ENCODE results near the gene MKRN1.
"Not testable (repeated sequence)": the region's sequence is repeated elsewhere in the genome, so short reads cannot be mapped to it uniquely, and the experiment has no call there.

Gene MKRN1

GRCh38 chr7:140426130-140426529, 53.2 kb downstream of the MKRN1 start:
- no peak overlapping the region for H3K9ac ChIP-seq (ENCODE audit: low read depth, low read length)

GRCh38 chr7:140425718-140426117, 53.6 kb downstream of the MKRN1 start:
- H3K27ac ChIP-seq (ENCODE audit: low read depth, low read length), result no peak overlapping the region

More at GRCh38 chr7:140426130-140426529, 53.2 kb downstream of the MKRN1 start:
- Histone ChIP-seq H3K36me3 (ENCODE audit: control insufficient read depth, insufficient read depth, low read length) (peaks cover 8% of the 10 kb centered on the region), H3K4me1 (ENCODE audit: control insufficient read depth, insufficient read depth, low read length) (no peaks in the 10 kb centered on the region), H3K9me3 (ENCODE audit: control insufficient read depth, insufficient read depth, low read length) (no peaks in the 10 kb centered on the region), H3K27ac (ENCODE audit: low read depth, low read length) (no peak overlapping the region), H3K27me3 (ENCODE audit: control insufficient read depth, insufficient read depth, low read length) (no peaks in the 10 kb centered on the region), H3K4me3 (ENCODE audit: low read depth, low read length) (no peak overlapping the region)

GRCh38 chr7:140423501-140423900, 55.8 kb downstream of the MKRN1 start:
- no peak overlapping the region for H3K9ac ChIP-seq (ENCODE audit: low read depth, low read length)
- no peak overlapping the region for H3K4me3 ChIP-seq (ENCODE audit: low read depth, low read length)
- H3K9me3 ChIP-seq (ENCODE audit: control insufficient read depth, insufficient read depth, low read length), result no peaks in the 10 kb centered on the region
- no peaks in the 10 kb centered on the region for H3K27me3 ChIP-seq (ENCODE audit: control insufficient read depth, insufficient read depth, low read length)
- H3K27ac ChIP-seq (ENCODE audit: low read depth, low read length), result no peak overlapping the region
- no peaks in the 10 kb centered on the region for H3K4me1 ChIP-seq (ENCODE audit: control insufficient read depth, insufficient read depth, low read length)
- peaks cover 8% of the 10 kb centered on the region for H3K36me3 ChIP-seq (ENCODE audit: control insufficient read depth, insufficient read depth, low read length)

More at GRCh38 chr7:140425718-140426117, 53.6 kb downstream of the MKRN1 start:
- Histone ChIP-seq H3K9me3 (ENCODE audit: control insufficient read depth, insufficient read depth, low read length) (no peaks in the 10 kb centered on the region), H3K27me3 (ENCODE audit: control insufficient read depth, insufficient read depth, low read length) (no peaks in the 10 kb centered on the region), H3K36me3 (ENCODE audit: control insufficient read depth, insufficient read depth, low read length) (peaks cover 8% of the 10 kb centered on the region), H3K4me1 (ENCODE audit: control insufficient read depth, insufficient read depth, low read length) (no peaks in the 10 kb centered on the region), H3K4me3 (ENCODE audit: low read depth, low read length) (no peak overlapping the region), H3K9ac (ENCODE audit: low read depth, low read length) (no peak overlapping the region)

- Histone ChIP-seq H3K27me3 (ENCODE audit: control insufficient read depth, insufficient read depth, low read length) (no peaks in the 10 kb centered on the region), H3K9me3 (ENCODE audit: control insufficient read depth, insufficient read depth, low read length) (no peaks in the 10 kb centered on the region)
These were observed 57.8 kb downstream of the MKRN1 start for GRCh38 chr7:140421521-140421920.

GRCh38 chr7:140418653-140419052, 60.7 kb downstream of the MKRN1 start:
- no peak overlapping the region for H3K4me3 ChIP-seq (ENCODE audit: low read depth, low read length)
- H3K27ac ChIP-seq (ENCODE audit: low read depth, low read length), result no peak overlapping the region
- no peaks in the 10 kb centered on the region for H3K36me3 ChIP-seq (ENCODE audit: control insufficient read depth, insufficient read depth, low read length)
- H3K4me1 ChIP-seq (ENCODE audit: control insufficient read depth, insufficient read depth, low read length), result no peaks in the 10 kb centered on the region
- no peak overlapping the region for H3K9ac ChIP-seq (ENCODE audit: low read depth, low read length)
- H3K27me3 ChIP-seq (ENCODE audit: control insufficient read depth, insufficient read depth, low read length), result no peaks in the 10 kb centered on the region
- no peaks in the 10 kb centered on the region for H3K9me3 ChIP-seq (ENCODE audit: control insufficient read depth, insufficient read depth, low read length)

More at GRCh38 chr7:140421521-140421920, 57.8 kb downstream of the MKRN1 start:
- no peak overlapping the region for H3K4me3 ChIP-seq (ENCODE audit: low read depth, low read length)
- H3K27ac ChIP-seq (ENCODE audit: low read depth, low read length), result no peak overlapping the region
- peaks cover 7% of the 10 kb centered on the region for H3K36me3 ChIP-seq (ENCODE audit: control insufficient read depth, insufficient read depth, low read length)
- H3K9ac ChIP-seq (ENCODE audit: low read depth, low read length), result no peak overlapping the region
- no peaks in the 10 kb centered on the region for H3K4me1 ChIP-seq (ENCODE audit: control insufficient read depth, insufficient read depth, low read length)

- H3K27ac ChIP-seq (ENCODE audit: low read depth, low read length); H3K36me3 ChIP-seq (ENCODE audit: control insufficient read depth, insufficient read depth, low read length); H3K27me3 ChIP-seq (ENCODE audit: control insufficient read depth, insufficient read depth, low read length); H3K9ac ChIP-seq (ENCODE audit: low read depth, low read length); H3K9me3 ChIP-seq (ENCODE audit: control insufficient read depth, insufficient read depth, low read length); H3K4me1 ChIP-seq (ENCODE audit: control insufficient read depth, insufficient read depth, low read length); H3K4me3 ChIP-seq (ENCODE audit: low read depth, low read length): not testable (repeated sequence)
These were observed 61.2 kb downstream of the MKRN1 start for GRCh38 chr7:140418156-140418472.

- no peaks in the 10 kb centered on the region for H3K9me3 ChIP-seq (ENCODE audit: control insufficient read depth, insufficient read depth, low read length)
- H3K4me1 ChIP-seq (ENCODE audit: control insufficient read depth, insufficient read depth, low read length), result no peaks in the 10 kb centered on the region
- no peaks in the 10 kb centered on the region for H3K27me3 ChIP-seq (ENCODE audit: control insufficient read depth, insufficient read depth, low read length)
- no peak overlapping the region for H3K27ac ChIP-seq (ENCODE audit: low read depth, low read length)
- H3K36me3 ChIP-seq (ENCODE audit: control insufficient read depth, insufficient read depth, low read length), result peaks cover 5% of the 10 kb centered on the region; the same call in 1 of the 2 replicates
- H3K9ac ChIP-seq (ENCODE audit: low read depth, low read length), result no peak overlapping the region
- no peak overlapping the region for H3K4me3 ChIP-seq (ENCODE audit: low read depth, low read length)
These were observed 61.7 kb downstream of the MKRN1 start for GRCh38 chr7:140417456-140418155.

GRCh38 chr7:140416560-140416959, 62.7 kb downstream of the MKRN1 start:
- Histone ChIP-seq H3K9ac (ENCODE audit: low read depth, low read length) (no peak overlapping the region), H3K36me3 (ENCODE audit: control insufficient read depth, insufficient read depth, low read length) (peaks cover 9% of the 10 kb centered on the region), H3K27ac (ENCODE audit: low read depth, low read length) (no peak overlapping the region), H3K27me3 (ENCODE audit: control insufficient read depth, insufficient read depth, low read length) (no peaks in the 10 kb centered on the region), H3K4me1 (ENCODE audit: control insufficient read depth, insufficient read depth, low read length) (no peaks in the 10 kb centered on the region), H3K4me3 (ENCODE audit: low read depth, low read length) (no peak overlapping the region), H3K9me3 (ENCODE audit: control insufficient read depth, insufficient read depth, low read length) (no peaks in the 10 kb centered on the region)

GRCh38 chr7:140415816-140416215, 63.5 kb downstream of the MKRN1 start:
- not testable (repeated sequence) for H3K9me3 ChIP-seq (ENCODE audit: control insufficient read depth, insufficient read depth, low read length); H3K4me1 ChIP-seq (ENCODE audit: control insufficient read depth, insufficient read depth, low read length); H3K4me3 ChIP-seq (ENCODE audit: low read depth, low read length); H3K27ac ChIP-seq (ENCODE audit: low read depth, low read length); H3K27me3 ChIP-seq (ENCODE audit: control insufficient read depth, insufficient read depth, low read length); H3K9ac ChIP-seq (ENCODE audit: low read depth, low read length)
- H3K36me3 ChIP-seq (ENCODE audit: control insufficient read depth, insufficient read depth, low read length), result peaks cover 10% of the 10 kb centered on the region

- no peaks in the 10 kb centered on the region for H3K27me3 ChIP-seq (ENCODE audit: control insufficient read depth, insufficient read depth, low read length)
- no peaks in the 10 kb centered on the region for H3K9me3 ChIP-seq (ENCODE audit: control insufficient read depth, insufficient read depth, low read length)
- H3K36me3 ChIP-seq (ENCODE audit: control insufficient read depth, insufficient read depth, low read length), result peaks cover 10% of the 10 kb centered on the region
- H3K4me3 ChIP-seq (ENCODE audit: low read depth, low read length), result no peak overlapping the region
- H3K27ac ChIP-seq (ENCODE audit: low read depth, low read length), result no peak overlapping the region
- H3K9ac ChIP-seq (ENCODE audit: low read depth, low read length), result no peak overlapping the region
- no peaks in the 10 kb centered on the region for H3K4me1 ChIP-seq (ENCODE audit: control insufficient read depth, insufficient read depth, low read length)
These were observed 63.9 kb downstream of the MKRN1 start for GRCh38 chr7:140415361-140415760.

- H3K4me1 ChIP-seq (ENCODE audit: control insufficient read depth, insufficient read depth, low read length), result peaks cover 5% of the 10 kb centered on the region
- H3K27me3 ChIP-seq (ENCODE audit: control insufficient read depth, insufficient read depth, low read length), result no peaks in the 10 kb centered on the region
- H3K27ac ChIP-seq (ENCODE audit: low read depth, low read length), result no peak overlapping the region
- no peaks in the 10 kb centered on the region for H3K9me3 ChIP-seq (ENCODE audit: control insufficient read depth, insufficient read depth, low read length)
- peak overlapping the region; percentile 52; the same call in 1 of the 2 replicates for H3K9ac ChIP-seq (ENCODE audit: low read depth, low read length)
- peaks cover 4% of the 10 kb centered on the region; the same call in 1 of the 2 replicates for H3K36me3 ChIP-seq (ENCODE audit: control insufficient read depth, insufficient read depth, low read length)
- H3K4me3 ChIP-seq (ENCODE audit: low read depth, low read length), result peak overlapping the region; percentile 70
These were observed 74.7 kb downstream of the MKRN1 start for GRCh38 chr7:140404565-140405065.
